K562 (cell line): ENCODE measurements around the gene STK4. TPM values are rescaled to one million over a fixed set of nuclear protein-coding genes. Genes with fewer than 3 reads are reported as not detected.

Experiments used
- ATAC-seq: fragments of 200-7000 bp; cut with Tn5 transposase; 3 replicates; pipeline ENCODE4 v1.9.1; 2020; ENCODE audit warnings: moderate library complexity
- BruUV-seq: library from RNA; stranded (reverse); fragments of 400-500 nt; replicated peaks from 2 replicates; lab custom pipeline; 2021; lab: Mats Ljungman, UMichigan
- CTCF ChIA-PET: fragments of 300-600 bp; formaldehyde crosslinking; extraction: SDS; loops from one replicate; lab custom pipeline; 2021; ENCODE audit warnings: low intra/inter-chr PET ratio; lab: Yijun Ruan, JAX
- POLR2A ChIA-PET: fragments of 300-600, 350-650 bp; sonication (Branson Sonifier 250); formaldehyde crosslinking; extraction: SDS; loops from one replicate; lab custom pipeline; 2021; ENCODE audit warnings: antibody characterized with exemption, inconsistent platforms; lab: Yijun Ruan, JAX
- DNase-seq, 4 experiments: peaks; one replicate each; pipeline versions ENCODE4 v3.0.0 to v3.0.0-alpha.2; 2011 to 2018; ENCODE audit warnings: low spot score in 3 of 4, mixed read lengths in 3 of 4; ENCODE audit errors: extremely low read depth in 1 of 4
- FAIRE-seq: peaks from 2 replicates; lab custom pipeline; 2011; peaks lifted over from hg19 to GRCh38; lab: Jason Lieb, UNC
- H2AFZ ChIP-seq: 2 replicates; pipeline ENCODE4 v1.6.0; 2011; ENCODE audit warnings: low read depth, low read length, control low read depth, inconsistent platforms
- H3K27ac ChIP-seq: fragments of 200-600 bp; 3 replicates; pipeline ENCODE4 v1.8.0; 2011; ENCODE audit warnings: low read depth, mild to moderate bottlenecking, control low read depth, inconsistent platforms, low read length, moderate library complexity, mixed read lengths; ENCODE audit errors: extremely low read depth
- H3K27me3 ChIP-seq, 2 experiments: fragments of 300-600 bp in 1 of 2; 2 replicates in 1 of 2; 3 replicates in 1 of 2; pipeline versions ENCODE4 v1.6.0 to v1.8.0; 2011; ENCODE audit warnings: inconsistent platforms in 2 of 2, low read length in 2 of 2, mild to moderate bottlenecking in 1 of 2, mixed read lengths in 1 of 2, moderate library complexity in 1 of 2; ENCODE audit not compliant: control insufficient read depth in 2 of 2, insufficient read depth in 2 of 2
- H3K36me3 ChIP-seq: fragments of 300-600 bp; 3 replicates; pipeline ENCODE4 v1.8.0; 2011; ENCODE audit warnings: mild to moderate bottlenecking, low read length, inconsistent platforms; ENCODE audit not compliant: control insufficient read depth, insufficient read depth
- H3K4me1 ChIP-seq, 2 experiments: fragments of 200-600 bp in 1 of 2; replicated peaks in 1 of 2; 2 replicates in 1 of 2; 3 replicates in 1 of 2; pipeline versions ENCODE4 v1.5.1 to v1.8.0; 2011; ENCODE audit warnings: inconsistent platforms in 2 of 2, low read length in 2 of 2, mild to moderate bottlenecking in 1 of 2, mixed read lengths in 1 of 2, moderate library complexity in 1 of 2; ENCODE audit not compliant: control insufficient read depth in 2 of 2, insufficient read depth in 2 of 2
- H3K4me2 ChIP-seq: 2 replicates; pipeline ENCODE4 v1.6.1; 2011; ENCODE audit warnings: low read length, control low read depth, inconsistent platforms, mixed read lengths; ENCODE audit not compliant: insufficient read depth
- H3K4me3 ChIP-seq: fragments of 200-600 bp; sonication (generic), shearing (Covaris generic); 2 replicates; pipeline ENCODE4 v1.5.1; 2016; ENCODE audit warnings: control low read depth, inconsistent platforms
- H3K79me2 ChIP-seq: fragments of 200-600 bp; 3 replicates; pipeline ENCODE4 v1.8.0; 2011; ENCODE audit warnings: low read length, inconsistent platforms; ENCODE audit not compliant: control insufficient read depth, insufficient read depth
- H3K9ac ChIP-seq, 2 experiments: 2 replicates each; pipeline versions ENCODE4 v1.6.0 to v1.6.1; 2011; ENCODE audit warnings: low read depth in 2 of 2, low read length in 2 of 2, control low read depth in 1 of 2, inconsistent platforms in 1 of 2, mild to moderate bottlenecking in 1 of 2, mixed read lengths in 1 of 2; ENCODE audit not compliant: insufficient read depth in 1 of 2
- H3K9me1 ChIP-seq: one replicate; pipeline ENCODE4 v1.6.0; 2011; ENCODE audit warnings: inconsistent platforms, mild to moderate bottlenecking, low read length, moderate library complexity; ENCODE audit not compliant: control insufficient read depth, insufficient read depth
- H3K9me3 ChIP-seq: replicated peaks from 2 replicates; pipeline ENCODE4 v1.5.1; 2011; ENCODE audit warnings: low read depth, low read length, inconsistent platforms; ENCODE audit not compliant: control insufficient read depth, insufficient read depth
- H4K20me1 ChIP-seq: replicated peaks from 2 replicates; pipeline ENCODE4 v1.6.1; 2011; ENCODE audit warnings: low read length, inconsistent platforms, mixed read lengths; ENCODE audit not compliant: control insufficient read depth, insufficient read depth
- CBX2 ChIP-seq: fragments of 200-600 bp; sonication (generic); IDR thresholded peaks from one replicate; pipeline ENCODE4 v1.6.1; 2012; ENCODE audit warnings: mild to moderate bottlenecking, low read length, inconsistent platforms; ENCODE audit not compliant: insufficient read depth, poor library complexity, severe bottlenecking
- RBM17 ChIP-seq: fragments of 200-400 bp; formaldehyde crosslinking; IDR thresholded peaks from 2 replicates; pipeline ENCODE4 v1.6.1; 2017; ENCODE audit warnings: low read depth, mild to moderate bottlenecking, low read length, borderline replicate concordance
- UBTF ChIP-seq, 2 experiments: IDR thresholded peaks; 2 replicates each; pipeline ENCODE4 v1.6.1; 2012; ENCODE audit warnings: improper control_type of control experiment in 2 of 2, low read depth in 2 of 2, low read length in 2 of 2, borderline replicate concordance in 1 of 2
- ZBTB34 ChIP-seq: fragments of 250-450 bp; sonication (Bioruptor Pico); IDR thresholded peaks from 2 replicates; pipeline ENCODE4 v1.8.0; 2021; ENCODE audit warnings: mild to moderate bottlenecking, moderate library complexity
- ZNF165 ChIP-seq: fragments of 250-450 bp; sonication (Bioruptor Pico); IDR thresholded peaks from 2 replicates; pipeline ENCODE4 v1.4.0; 2020; ENCODE audit warnings: borderline replicate concordance
- WGBS: fragments of 100-300 bp; shearing (Covaris generic); methylation state at CpG from one replicate; pipeline ENCODE4 v1.1.6; 2016; ENCODE audit warnings: low coverage, mixed read lengths; ENCODE audit not compliant: insufficient coverage; ENCODE audit errors: missing lambda C conversion rate; 5-methylcytosine and 5-hydroxymethylcytosine counted together
- in situ Hi-C: fragments of 300-500 bp; cut with MboI; formaldehyde crosslinking; loops from 4 replicates; pipeline ENCODE4 v1.15.0; 2018; ENCODE audit warnings: inconsistent platforms, mixed read lengths
- intact Hi-C: fragments of 100-400 bp; cut with micrococcal nuclease; formaldehyde crosslinking; loops from 2 replicates; pipeline ENCODE4 v1.14.2; 2022
- polyA plus RNA-seq, 8 experiments: library from polyadenylated mRNA; depleted of rRNA in 4 of 8; stranded (reverse) in 5 of 8; unstranded in 3 of 8; fragments of >200 nt; fragmentation: Nextera tagmentation in 2 of 8; fragmentation: Illumina TruSeq in 1 of 8; extraction: Ambion mirVana in 2 of 8; extraction: Trizol in 1 of 8; gene quantifications; 2 replicates each; pipeline versions ENCODE4 v1.2.1 to v1.2.3, GENCODE V29; 2011 to 2014; ENCODE audit warnings: inconsistent platforms in 1 of 8, missing spikeins in 1 of 8
- total RNA-seq, 7 experiments: library from RNA; depleted of rRNA in 6 of 7; stranded (reverse); fragments of >200 nt in 6 of 7; fragmentation: Illumina TruSeq in 2 of 7; extraction: Trizol in 2 of 7; gene quantifications; 2 replicates each; pipeline versions ENCODE4 v1.2.1 to v1.2.3, GENCODE V29; 2011 to 2021; ENCODE audit warnings: low replicate concordance in 1 of 7

STK4 gene
- total and polyA plus RNA-seq, 9 of the 15 experiments (the other 6 are each of a cell fraction or from before 2014, with no cell fraction given): 11.9 to 30.6 (median 22.2) TPM

GRCh38 chr20:45098103-45098773 is 131.9 kb downstream of the STK4 start (continued):
- TF ChIP-seq RBM17: no peak
- TF ChIP-seq ZBTB34 (CRISPR knock-in tag): no peak

- POLR2A ChIA-PET: interaction anchor here (0.5 to 0.8 kb wide), 4 partner anchors 66 to 1430 kb away, joined by 3 read pairs; no protein-coding TSS in a partner anchor
- in situ Hi-C loops: no loop called here
Measured at GRCh38 chr20:45100563-45101245, 134.4 kb downstream of the STK4 start, which contains the start of gene KCNS1. Gene KCNS1 (minus strand): TSS chr20:45101127. CDS start chr20:45099236, 1,891 bp downstream.

More at GRCh38 chr20:45100563-45101245, 134.4 kb downstream of the STK4 start, which contains the start of gene KCNS1:
- DNase-seq (peak; percentile 26 to 52 (median 35)), ATAC-seq (peak; percentile 86), FAIRE-seq (no peak)
- H3K9me1 ChIP-seq: no peaks in the 10 kb centered on the region
- H3K36me3 ChIP-seq: no peaks in the 10 kb centered on the region
- no peaks in the 10 kb centered on the region for H3K79me2 ChIP-seq
- intact Hi-C loops: no loop called here
- 1% methylated on average over 27 of the region's 38 CpGs for WGBS
- CTCF ChIA-PET: no interaction called here
- H3K27me3 ChIP-seq: peaks cover 23 to 40% of the 10 kb centered on the region in 2 experiments
- peaks cover 0 to 16% of the 10 kb centered on the region in 2 experiments; a peak in 1 of 5 replicates for H3K4me1 ChIP-seq
- no peak within 1 kb of the TSS for H2AFZ ChIP-seq
- H3K9ac ChIP-seq: peak within 1 kb of the TSS in 1 of 2 experiments; percentile 41; a peak in 1 of 4 replicates
- BruUV-seq: no TSS peak
- TF ChIP-seq UBTF (IDR thresholded peaks at IDR 0.05; ENCODE audit: borderline replicate concordance in 1 of 2, low read depth in 2 of 2, low read length in 2 of 2) (peak; percentile 68 to 73; a peak in 1 of 4 replicates), CBX2 (peak; percentile 48), ZNF165 (CRISPR knock-in tag) (no peak)
- TF ChIP-seq, all 486 proteins: peak for 2
- Histone ChIP-seq H3K4me2 (no peak within 1 kb of the TSS), H3K4me3 (no peak within 1 kb of the TSS), H4K20me1 (no peaks in the 10 kb centered on the region), H3K27ac (no peak within 1 kb of the TSS), H3K9me3 (no peaks in the 10 kb centered on the region)
